Lung (tissue), 12 donors: ENCODE results near the gene TFF3. TPM values are rescaled to one million over a fixed set of nuclear protein-coding genes. Genes with fewer than 3 reads are reported as not detected.

Experiments
- ATAC-seq: fragments of 200-7000 bp; cut with Tn5 transposase; one replicate; pipeline ENCODE4 v1.9.1; 2020; ENCODE audit warnings: moderate number of reproducible peaks; ENCODE audit not compliant: insufficient read depth, low FRiP score
- DNase-seq, 3 donors: peaks; one replicate each; pipeline ENCODE4 v3.0.0-alpha.2; 2013 to 2017
- H3K27ac ChIP-seq, 2 donors: one replicate each; pipeline ENCODE4 v1.5.1; 2013; ENCODE audit warnings: mild to moderate bottlenecking in 2 of 2, moderate library complexity in 2 of 2, control low read depth in 1 of 2, inconsistent platforms in 1 of 2, low read depth in 1 of 2, low read length in 1 of 2
- H3K27me3 ChIP-seq, 3 donors: one replicate each; pipeline ENCODE4 v1.5.1; 2013; ENCODE audit warnings: low read length in 2 of 3; ENCODE audit not compliant: control insufficient read depth in 3 of 3, insufficient read depth in 3 of 3
- H3K36me3 ChIP-seq, 4 donors: one replicate each; pipeline ENCODE4 v1.5.1; 2013; ENCODE audit warnings: low read length in 4 of 4, mild to moderate bottlenecking in 1 of 4, moderate library complexity in 1 of 4; ENCODE audit not compliant: control insufficient read depth in 4 of 4, insufficient read depth in 4 of 4
- H3K4me1 ChIP-seq, 5 donors: one replicate each; pipeline ENCODE4 v1.5.1; 2013; ENCODE audit warnings: low read length in 5 of 5, mild to moderate bottlenecking in 2 of 5, moderate library complexity in 1 of 5; ENCODE audit not compliant: control insufficient read depth in 5 of 5, insufficient read depth in 5 of 5
- H3K4me3 ChIP-seq: one replicate; pipeline ENCODE4 v1.5.1; 2013; ENCODE audit warnings: mild to moderate bottlenecking, control low read depth, moderate library complexity
- H3K9ac ChIP-seq, 2 donors: one replicate each; pipeline ENCODE4 v1.5.1; 2013; ENCODE audit warnings: low read length in 2 of 2, control low read depth in 1 of 2; ENCODE audit not compliant: insufficient read depth in 1 of 2
- H3K9me3 ChIP-seq, 4 donors: one replicate each; pipeline ENCODE4 v1.5.1; 2013; ENCODE audit warnings: low read length in 3 of 4, mild to moderate bottlenecking in 1 of 4, moderate library complexity in 1 of 4; ENCODE audit not compliant: control insufficient read depth in 4 of 4, insufficient read depth in 3 of 4
- CTCF ChIP-seq: IDR thresholded peaks from 2 replicates; pipeline ENCODE4 v1.5.1; 2012; ENCODE audit warnings: mild to moderate bottlenecking; ENCODE audit errors: control extremely low read depth, extremely low read depth
- WGBS, 2 donors: extraction: QIAGEN DNeasy Blood & Tissue Kit; methylation state at CpG; one replicate each; pipeline ENCODE4 v1.1.7; 2013; 5-methylcytosine and 5-hydroxymethylcytosine counted together
- polyA plus RNA-seq, 2 donors: library from polyadenylated mRNA; stranded (reverse); fragments of 200-250 nt; gene quantifications; one replicate each; pipeline ENCODE4 v1.2.1, GENCODE V29; 2013
- total RNA-seq, 2 donors: library from RNA; depleted of rRNA in 1 of 2; stranded (reverse); fragments of >200 nt in 1 of 2; gene quantifications; one replicate each; pipeline ENCODE4 v1.2.1, GENCODE V29; 2014 to 2021
- donor health status: control.
- donor health status: control.
- donor health status: Bipolar disorder and iron deficiency.
- donor health status: healthy.
- donor health status: DM: yes; HTN: yes; CAD: no.

The TFF3 gene
- total and polyA plus RNA-seq, 4 donors = 23.9 to 54.0 (median 34.3) TPM

GRCh38 chr21:42341776-42342542, 26.8 kb upstream of the TFF3 start:
- no peak for ATAC-seq
- Histone ChIP-seq H3K4me1 (peaks cover 0 to 12% (median 5%) of the 10 kb centered on the region in 5 donors), H3K9ac (no peak overlapping the region), H3K27ac (no peak overlapping the region), H3K9me3 (no peaks in the 10 kb centered on the region), H3K27me3 (peaks cover 0 to 3% (median 0%) of the 10 kb centered on the region in 3 donors), H3K4me3 (no peak overlapping the region), H3K36me3 (no peaks in the 10 kb centered on the region)
- WGBS, 2 donors = 94 to 96% methylated on average over 15 of the region's 15 CpGs
- TF ChIP-seq CTCF = no peak
- no peak for DNase-seq

GRCh38 chr21:42340187-42341050, 25.2 kb upstream of the TFF3 start:
- WGBS, 2 donors = 88 to 89% methylated on average over 24 of the region's 24 CpGs
- TF ChIP-seq CTCF = no peak
- DNase-seq = no peak

GRCh38 chr21:42338729-42339715, 23.8 kb upstream of the TFF3 start:
- H3K27me3 ChIP-seq = peaks cover 0 to 7% (median 3%) of the 10 kb centered on the region in 3 donors
- no peak overlapping the region for H3K27ac ChIP-seq
- no peak for ATAC-seq
- peaks cover 0 to 19% (median 5%) of the 10 kb centered on the region in 5 donors for H3K4me1 ChIP-seq
- 90% methylated on average over 17 of the region's 17 CpGs for WGBS, 2 donors
- H3K36me3 ChIP-seq = no peaks in the 10 kb centered on the region
- no peak overlapping the region for H3K4me3 ChIP-seq
- no peak overlapping the region for H3K9ac ChIP-seq
- no peaks in the 10 kb centered on the region for H3K9me3 ChIP-seq
- no peak for DNase-seq
- no peak for TF ChIP-seq CTCF

More at GRCh38 chr21:42340187-42341050, 25.2 kb upstream of the TFF3 start:
- no peak overlapping the region for H3K4me3 ChIP-seq
- H3K9ac ChIP-seq = no peak overlapping the region
- peaks cover 0 to 19% (median 5%) of the 10 kb centered on the region in 5 donors for H3K4me1 ChIP-seq
- H3K27me3 ChIP-seq = peaks cover 0 to 4% (median 3%) of the 10 kb centered on the region in 3 donors
- ATAC-seq = no peak
- H3K27ac ChIP-seq = no peak overlapping the region
- H3K9me3 ChIP-seq = no peaks in the 10 kb centered on the region
- H3K36me3 ChIP-seq = no peaks in the 10 kb centered on the region
